Kidney (tissue), 14 donors: Measurements from ENCODE around the gene CLRN3. TPM values are rescaled to one million over a fixed set of nuclear protein-coding genes. Genes with fewer than 3 reads are reported as not detected.

Source experiments
- DNase-seq, 5 donors: peaks; one replicate each; pipeline ENCODE4 v3.0.0-alpha.2; 2013 to 2020
- FAIRE-seq: peaks from 2 replicates; lab custom pipeline; 2012; peaks lifted over from hg19 to GRCh38; lab: Jason Lieb, UNC
- H3K27ac ChIP-seq, 2 donors: one replicate each; pipeline ENCODE4 v1.7.0; 2013; ENCODE audit warnings: low read depth in 2 of 2, low read length in 2 of 2, inconsistent platforms in 1 of 2
- H3K27me3 ChIP-seq: one replicate; pipeline ENCODE4 v1.7.1; 2013; ENCODE audit warnings: low read length, inconsistent platforms; ENCODE audit not compliant: control insufficient read depth, insufficient read depth
- H3K36me3 ChIP-seq, 3 donors: one replicate each; pipeline versions ENCODE4 v1.7.0 to v1.7.1; 2013; ENCODE audit warnings: low read length in 3 of 3, control low read depth in 1 of 3, inconsistent platforms in 1 of 3; ENCODE audit not compliant: insufficient read depth in 3 of 3, control insufficient read depth in 2 of 3
- H3K4me1 ChIP-seq, 3 donors: one replicate each; pipeline versions ENCODE4 v1.7.0 to v1.7.1; 2013; ENCODE audit warnings: low read length in 3 of 3, inconsistent platforms in 1 of 3, low read depth in 1 of 3; ENCODE audit not compliant: control insufficient read depth in 2 of 3, insufficient read depth in 2 of 3
- H3K4me3 ChIP-seq, 3 donors: one replicate each; pipeline versions ENCODE4 v1.7.0 to v1.8.1; 2013; ENCODE audit warnings: low read length in 3 of 3, control low read depth in 1 of 3, inconsistent platforms in 1 of 3
- H3K9ac ChIP-seq, 3 donors: one replicate each; pipeline versions ENCODE4 v1.7.0 to v1.7.1; 2013; ENCODE audit warnings: low read length in 3 of 3, control low read depth in 1 of 3, inconsistent platforms in 1 of 3
- H3K9me3 ChIP-seq, 3 donors: one replicate each; pipeline versions ENCODE4 v1.7.0 to v1.7.1; 2013; ENCODE audit warnings: low read length in 3 of 3, control low read depth in 1 of 3, inconsistent platforms in 1 of 3; ENCODE audit not compliant: control insufficient read depth in 2 of 3, insufficient read depth in 1 of 3
- CTCF ChIP-seq: IDR thresholded peaks from 3 replicates; pipeline ENCODE4 v1.5.1; 2012; ENCODE audit warnings: mild to moderate bottlenecking, moderate library complexity, borderline replicate concordance; ENCODE audit not compliant: insufficient read depth; ENCODE audit errors: extremely low read depth
- intact Hi-C: fragments of 100-400 bp; cut with DNase I; formaldehyde crosslinking; loops from one replicate; pipeline ENCODE4 v1.11.1; 2022
- polyA plus RNA-seq: library from polyadenylated mRNA; stranded (reverse); fragments of 350-450 nt; fragmentation: Illumina TruSeq; extraction: RNeasy Lipid Tissue Mini Kit (QIAGEN cat#74804); gene quantifications from one replicate; pipeline ENCODE4 v1.2.3, GENCODE V29; 2014; ENCODE audit warnings: low read depth, low replicate concordance; ENCODE audit not compliant: insufficient read depth
- total RNA-seq: library from RNA; stranded (reverse); fragmentation: NEBNext Ultra II Directional; extraction: Animal tissue kit (Norgen Biotek cat#: 25700); gene quantifications from one replicate; pipeline ENCODE4 v1.2.1, GENCODE V29; 2021
- donor health status: control.
- donor health status: control.
- donor health status: control.
- donor health status: control.
- donor health status: control.
- donor health status: DM: yes; HTN: yes; CAD: no.
- donor health status: Normal renal cell carcinoma (clear cell type).

Gene CLRN3
- total and polyA plus RNA-seq, 2 donors from 2014 or later, result 9.4 to 42.1 TPM

DNA sequence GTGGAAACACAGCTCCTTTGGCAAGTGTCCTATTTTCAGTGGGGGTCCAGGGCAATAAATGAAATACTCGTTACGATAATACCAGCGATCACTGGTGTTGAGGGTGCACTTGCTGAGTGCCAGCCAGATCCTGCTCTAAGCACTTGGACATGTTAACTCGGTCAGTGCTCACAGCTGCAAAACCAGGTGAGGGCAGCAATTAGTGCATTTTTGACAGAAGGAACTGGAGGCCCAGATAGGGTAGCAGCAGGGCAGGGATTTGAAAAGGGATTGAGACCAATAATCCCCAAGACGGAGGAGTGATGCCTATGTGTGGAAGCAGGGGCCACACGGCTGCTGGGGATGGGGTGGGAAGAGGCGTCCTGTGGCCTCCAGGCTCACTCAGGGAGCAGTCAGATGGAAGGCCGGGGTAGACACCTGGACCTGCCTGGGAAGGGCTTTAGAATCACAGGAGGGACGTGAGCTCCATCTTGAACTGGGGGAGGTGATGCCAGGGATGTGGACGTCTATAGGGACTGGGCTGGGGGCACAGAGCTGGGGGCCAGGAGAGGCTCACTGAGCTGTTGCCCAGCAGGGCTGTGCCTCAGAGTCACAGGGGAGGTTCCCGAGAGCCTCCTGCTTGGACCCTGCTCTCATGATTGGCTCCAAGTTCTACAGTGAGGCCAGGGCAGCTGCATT, 28.5 kb upstream of the CLRN3 start:
- Histone ChIP-seq H3K27me3 (no peaks in the 10 kb centered on the region), H3K9me3 (no peaks in the 10 kb centered on the region), H3K9ac (no peak overlapping the region), H3K4me3 (no peak overlapping the region), H3K27ac (no peak overlapping the region), H3K36me3 (no peaks in the 10 kb centered on the region), H3K4me1 (peaks cover 0 to 10% (median 0%) of the 10 kb centered on the region in 3 donors)
- DNase-seq (no peak), FAIRE-seq (no peak)
- no peak for TF ChIP-seq CTCF
- intact Hi-C loops, result no loop called here

- no peak overlapping the region for H3K4me3 ChIP-seq
- FAIRE-seq, result no peak
- H3K27ac ChIP-seq, result peak overlapping the region; percentile 37 to 44
- no peaks in the 10 kb centered on the region for H3K9me3 ChIP-seq
- intact Hi-C loops, result no loop called here
- H3K4me1 ChIP-seq, result peaks cover 0 to 10% (median 0%) of the 10 kb centered on the region in 3 donors
- no peaks in the 10 kb centered on the region for H3K36me3 ChIP-seq
- no peak overlapping the region for H3K9ac ChIP-seq
- no peaks in the 10 kb centered on the region for H3K27me3 ChIP-seq
- no peak for TF ChIP-seq CTCF
- no peak for DNase-seq
These were observed 27.7 kb upstream of the CLRN3 start for GRCh38 chr10:127920306-127921074.

DNA sequence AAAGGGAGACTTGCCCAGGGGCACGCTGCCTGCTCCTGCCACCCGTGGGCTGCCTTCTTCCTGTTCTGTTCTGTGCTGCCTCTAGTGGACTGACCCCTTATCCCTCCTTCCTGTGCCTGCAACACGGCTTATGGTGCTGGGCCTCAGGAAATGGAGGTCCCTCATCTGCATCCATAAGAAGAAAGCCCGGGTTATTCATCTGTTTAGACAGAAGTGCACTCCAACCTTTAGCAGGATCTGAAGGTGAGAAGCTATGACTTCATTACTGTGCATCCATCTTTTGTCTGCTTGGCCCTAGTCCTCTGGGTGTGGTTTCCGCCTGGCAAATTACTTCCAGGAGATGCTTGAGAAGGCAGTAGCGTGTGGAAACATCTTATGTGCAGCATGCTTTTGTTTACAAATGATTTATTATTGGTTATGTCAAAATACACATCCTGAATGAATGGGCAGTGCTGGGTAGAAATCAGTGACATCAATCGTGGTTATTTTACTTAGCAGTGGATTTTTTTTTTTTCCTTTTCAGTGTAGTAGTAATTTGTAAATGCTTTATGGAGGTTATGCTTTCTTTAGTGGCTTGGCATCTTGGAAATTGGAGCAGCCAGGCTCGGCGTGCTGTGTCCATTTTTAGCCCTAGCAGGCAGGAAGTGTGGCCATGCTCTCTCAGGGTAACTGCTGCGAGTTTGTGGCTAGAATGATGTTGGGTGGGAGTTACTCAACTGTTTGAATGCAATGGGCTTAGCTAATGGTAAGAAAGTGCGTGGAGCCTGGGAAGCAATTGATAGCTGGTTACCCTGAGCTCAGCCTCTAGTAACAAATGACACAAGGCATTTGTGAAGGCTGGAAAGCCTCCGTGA, 26.9 kb upstream of the CLRN3 start:
- H3K36me3 ChIP-seq, result no peaks in the 10 kb centered on the region
- intact Hi-C loops, result no loop called here
- no peaks in the 10 kb centered on the region for H3K9me3 ChIP-seq
- FAIRE-seq (no peak), DNase-seq (peak in 2 of 5 donors; percentile 6 to 51)
- no peak overlapping the region for H3K4me3 ChIP-seq
- peak overlapping the region; percentile 44 to 45 for H3K27ac ChIP-seq
- H3K4me1 ChIP-seq, result peaks cover 0 to 10% (median 0%) of the 10 kb centered on the region in 3 donors
- peak; percentile 6 for TF ChIP-seq CTCF
- no peaks in the 10 kb centered on the region for H3K27me3 ChIP-seq
- no peak overlapping the region for H3K9ac ChIP-seq
